ENCODE data around the gene NUP210L. TPM values are rescaled to one million over a fixed set of nuclear protein-coding genes. Genes with fewer than 3 reads are reported as not detected.

The NUP210L gene
- total and polyA plus RNA-seq, 2 experiments from 2014 or later: 0.10 TPM; not detected in 1

- Mint-ChIP-seq H3K36me3 (ENCODE audit: low read depth) (no peaks in the 10 kb centered on the region), H3K4me3 (no peak overlapping the region), H3K9me3 (peaks cover 3% of the 10 kb centered on the region; the same call in 2 of the 3 replicates), H3K27me3 (ENCODE audit: insufficient read depth, low read depth, poor library complexity) (no peaks in the 10 kb centered on the region), H3K27ac (no peak overlapping the region), H3K4me1 (no peaks in the 10 kb centered on the region)
- Histone ChIP-seq H3K9me2 (ENCODE audit: insufficient read depth) (no peaks in the 10 kb centered on the region), H2AFZ (no peak overlapping the region), H3K4me1 (ENCODE audit: insufficient read depth) (no peaks in the 10 kb centered on the region; the same call in 1 of the 2 replicates), H3K4me3 (no peak overlapping the region), H3F3A (replicated peaks; ENCODE audit: low read depth) (no peaks in the 10 kb centered on the region), H4K20me1 (replicated peaks; ENCODE audit: insufficient read depth) (no peaks in the 10 kb centered on the region), H3K27ac (ENCODE audit: low read depth) (no peak overlapping the region), H3K79me2 (replicated peaks; ENCODE audit: insufficient read depth) (no peaks in the 10 kb centered on the region), H3K27me3 (ENCODE audit: insufficient read depth) (no peaks in the 10 kb centered on the region), H3K4me2 (no peak overlapping the region), H3K36me3 (ENCODE audit: insufficient read depth) (no peaks in the 10 kb centered on the region)
- no peak for TF ChIP-seq EZH2phosphoT487 (IDR thresholded peaks at IDR 0.05; ENCODE audit: unreplicated experiment)
- no peak for TF ChIP-seq CREB1 (CRISPR knock-in tag; IDR thresholded peaks at IDR 0.05; ENCODE audit: low read depth)
- TF ChIP-seq ZNF331 (CRISPR knock-in tag; IDR thresholded peaks at IDR 0.05; ENCODE audit: low read depth): no peak
- no peak for TF ChIP-seq ZNF114 (CRISPR knock-in tag; IDR thresholded peaks at IDR 0.05)
- no peak for TF ChIP-seq STAT1 (IDR thresholded peaks at IDR 0.05; ENCODE audit: unreplicated experiment)
- TF ChIP-seq, protein P1, sequence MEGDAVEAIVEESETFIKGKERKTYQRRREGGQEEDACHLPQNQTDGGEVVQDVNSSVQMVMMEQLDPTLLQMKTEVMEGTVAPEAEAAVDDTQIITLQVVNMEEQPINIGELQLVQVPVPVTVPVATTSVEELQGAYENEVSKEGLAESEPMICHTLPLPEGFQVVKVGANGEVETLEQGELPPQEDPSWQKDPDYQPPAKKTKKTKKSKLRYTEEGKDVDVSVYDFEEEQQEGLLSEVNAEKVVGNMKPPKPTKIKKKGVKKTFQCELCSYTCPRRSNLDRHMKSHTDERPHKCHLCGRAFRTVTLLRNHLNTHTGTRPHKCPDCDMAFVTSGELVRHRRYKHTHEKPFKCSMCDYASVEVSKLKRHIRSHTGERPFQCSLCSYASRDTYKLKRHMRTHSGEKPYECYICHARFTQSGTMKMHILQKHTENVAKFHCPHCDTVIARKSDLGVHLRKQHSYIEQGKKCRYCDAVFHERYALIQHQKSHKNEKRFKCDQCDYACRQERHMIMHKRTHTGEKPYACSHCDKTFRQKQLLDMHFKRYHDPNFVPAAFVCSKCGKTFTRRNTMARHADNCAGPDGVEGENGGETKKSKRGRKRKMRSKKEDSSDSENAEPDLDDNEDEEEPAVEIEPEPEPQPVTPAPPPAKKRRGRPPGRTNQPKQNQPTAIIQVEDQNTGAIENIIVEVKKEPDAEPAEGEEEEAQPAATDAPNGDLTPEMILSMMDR (conservative IDR thresholded peaks at IDR 0.05; ENCODE audit: low read depth in 2 of 2): no peak
- no peak for DNase-seq (ENCODE audit: low spot score)
- no peak for ATAC-seq
Measured at GRCh38 chr1:154094411-154094810, 60.5 kb downstream of the NUP210L start.

- Histone ChIP-seq H3K4me2 (no peak overlapping the region), H3K27me3 (ENCODE audit: insufficient read depth) (no peaks in the 10 kb centered on the region), H3K27ac (ENCODE audit: low read depth) (no peak overlapping the region), H3K4me1 (ENCODE audit: insufficient read depth) (no peaks in the 10 kb centered on the region; the same call in 1 of the 2 replicates), H4K20me1 (replicated peaks; ENCODE audit: insufficient read depth) (no peaks in the 10 kb centered on the region), H3F3A (replicated peaks; ENCODE audit: low read depth) (no peaks in the 10 kb centered on the region), H3K9me2 (ENCODE audit: insufficient read depth) (no peaks in the 10 kb centered on the region), H3K4me3 (no peak overlapping the region), H2AFZ (no peak overlapping the region), H3K79me2 (replicated peaks; ENCODE audit: insufficient read depth) (no peaks in the 10 kb centered on the region), H3K36me3 (ENCODE audit: insufficient read depth) (no peaks in the 10 kb centered on the region)
- H3K27ac Mint-ChIP-seq: no peak overlapping the region
- no peaks in the 10 kb centered on the region for H3K36me3 Mint-ChIP-seq (ENCODE audit: low read depth)
- DNase-seq (ENCODE audit: low spot score) (no peak), ATAC-seq (no peak)
- peaks cover 3% of the 10 kb centered on the region; the same call in 2 of the 3 replicates for H3K9me3 Mint-ChIP-seq
- H3K4me1 Mint-ChIP-seq: no peaks in the 10 kb centered on the region
- no peaks in the 10 kb centered on the region for H3K27me3 Mint-ChIP-seq (ENCODE audit: insufficient read depth, low read depth, poor library complexity)
- H3K4me3 Mint-ChIP-seq: no peak overlapping the region
- TF ChIP-seq, protein P2, sequence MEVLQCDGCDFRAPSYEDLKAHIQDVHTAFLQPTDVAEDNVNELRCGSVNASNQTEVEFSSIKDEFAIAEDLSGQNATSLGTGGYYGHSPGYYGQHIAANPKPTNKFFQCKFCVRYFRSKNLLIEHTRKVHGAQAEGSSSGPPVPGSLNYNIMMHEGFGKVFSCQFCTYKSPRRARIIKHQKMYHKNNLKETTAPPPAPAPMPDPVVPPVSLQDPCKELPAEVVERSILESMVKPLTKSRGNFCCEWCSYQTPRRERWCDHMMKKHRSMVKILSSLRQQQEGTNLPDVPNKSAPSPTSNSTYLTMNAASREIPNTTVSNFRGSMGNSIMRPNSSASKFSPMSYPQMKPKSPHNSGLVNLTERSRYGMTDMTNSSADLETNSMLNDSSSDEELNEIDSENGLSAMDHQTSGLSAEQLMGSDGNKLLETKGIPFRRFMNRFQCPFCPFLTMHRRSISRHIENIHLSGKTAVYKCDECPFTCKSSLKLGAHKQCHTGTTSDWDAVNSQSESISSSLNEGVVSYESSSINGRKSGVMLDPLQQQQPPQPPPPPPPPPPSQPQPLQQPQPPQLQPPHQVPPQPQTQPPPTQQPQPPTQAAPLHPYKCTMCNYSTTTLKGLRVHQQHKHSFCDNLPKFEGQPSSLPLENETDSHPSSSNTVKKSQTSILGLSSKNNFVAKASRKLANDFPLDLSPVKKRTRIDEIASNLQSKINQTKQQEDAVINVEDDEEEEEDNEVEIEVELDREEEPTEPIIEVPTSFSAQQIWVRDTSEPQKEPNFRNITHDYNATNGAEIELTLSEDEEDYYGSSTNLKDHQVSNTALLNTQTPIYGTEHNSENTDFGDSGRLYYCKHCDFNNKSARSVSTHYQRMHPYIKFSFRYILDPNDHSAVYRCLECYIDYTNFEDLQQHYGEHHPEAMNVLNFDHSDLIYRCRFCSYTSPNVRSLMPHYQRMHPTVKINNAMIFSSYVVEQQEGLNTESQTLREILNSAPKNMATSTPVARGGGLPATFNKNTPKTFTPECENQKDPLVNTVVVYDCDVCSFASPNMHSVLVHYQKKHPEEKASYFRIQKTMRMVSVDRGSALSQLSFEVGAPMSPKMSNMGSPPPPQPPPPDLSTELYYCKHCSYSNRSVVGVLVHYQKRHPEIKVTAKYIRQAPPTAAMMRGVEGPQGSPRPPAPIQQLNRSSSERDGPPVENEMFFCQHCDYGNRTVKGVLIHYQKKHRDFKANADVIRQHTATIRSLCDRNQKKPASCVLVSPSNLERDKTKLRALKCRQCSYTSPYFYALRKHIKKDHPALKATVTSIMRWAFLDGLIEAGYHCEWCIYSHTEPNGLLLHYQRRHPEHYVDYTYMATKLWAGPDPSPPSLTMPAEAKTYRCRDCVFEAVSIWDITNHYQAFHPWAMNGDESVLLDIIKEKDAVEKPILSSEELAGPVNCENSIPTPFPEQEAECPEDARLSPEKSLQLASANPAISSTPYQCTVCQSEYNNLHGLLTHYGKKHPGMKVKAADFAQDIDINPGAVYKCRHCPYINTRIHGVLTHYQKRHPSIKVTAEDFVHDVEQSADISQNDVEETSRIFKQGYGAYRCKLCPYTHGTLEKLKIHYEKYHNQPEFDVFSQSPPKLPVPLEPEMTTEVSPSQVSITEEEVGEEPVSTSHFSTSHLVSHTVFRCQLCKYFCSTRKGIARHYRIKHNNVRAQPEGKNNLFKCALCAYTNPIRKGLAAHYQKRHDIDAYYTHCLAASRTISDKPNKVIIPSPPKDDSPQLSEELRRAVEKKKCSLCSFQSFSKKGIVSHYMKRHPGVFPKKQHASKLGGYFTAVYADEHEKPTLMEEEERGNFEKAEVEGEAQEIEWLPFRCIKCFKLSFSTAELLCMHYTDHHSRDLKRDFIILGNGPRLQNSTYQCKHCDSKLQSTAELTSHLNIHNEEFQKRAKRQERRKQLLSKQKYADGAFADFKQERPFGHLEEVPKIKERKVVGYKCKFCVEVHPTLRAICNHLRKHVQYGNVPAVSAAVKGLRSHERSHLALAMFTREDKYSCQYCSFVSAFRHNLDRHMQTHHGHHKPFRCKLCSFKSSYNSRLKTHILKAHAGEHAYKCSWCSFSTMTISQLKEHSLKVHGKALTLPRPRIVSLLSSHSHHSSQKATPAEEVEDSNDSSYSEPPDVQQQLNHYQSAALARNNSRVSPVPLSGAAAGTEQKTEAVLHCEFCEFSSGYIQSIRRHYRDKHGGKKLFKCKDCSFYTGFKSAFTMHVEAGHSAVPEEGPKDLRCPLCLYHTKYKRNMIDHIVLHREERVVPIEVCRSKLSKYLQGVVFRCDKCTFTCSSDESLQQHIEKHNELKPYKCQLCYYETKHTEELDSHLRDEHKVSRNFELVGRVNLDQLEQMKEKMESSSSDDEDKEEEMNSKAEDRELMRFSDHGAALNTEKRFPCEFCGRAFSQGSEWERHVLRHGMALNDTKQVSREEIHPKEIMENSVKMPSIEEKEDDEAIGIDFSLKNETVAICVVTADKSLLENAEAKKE (CRISPR knock-in tag; IDR thresholded peaks at IDR 0.05): no peak
- no peak for TF ChIP-seq ZNF331 (CRISPR knock-in tag; IDR thresholded peaks at IDR 0.05; ENCODE audit: low read depth)
- TF ChIP-seq EZH2 (IDR thresholded peaks at IDR 0.05; ENCODE audit: low read depth, unreplicated experiment): no peak
- TF ChIP-seq CREB1 (CRISPR knock-in tag; IDR thresholded peaks at IDR 0.05; ENCODE audit: low read depth): no peak
- TF ChIP-seq EZH2phosphoT487 (IDR thresholded peaks at IDR 0.05; ENCODE audit: unreplicated experiment): no peak
- no peak for TF ChIP-seq ZNF114 (CRISPR knock-in tag; IDR thresholded peaks at IDR 0.05)
- TF ChIP-seq STAT1 (IDR thresholded peaks at IDR 0.05; ENCODE audit: unreplicated experiment): no peak
- no peak for TF ChIP-seq POLR2AphosphoS5 (IDR thresholded peaks at IDR 0.05; ENCODE audit: low read depth)
- TF ChIP-seq, protein P1 (conservative IDR thresholded peaks at IDR 0.05; ENCODE audit: low read depth in 2 of 2): no peak
- TF ChIP-seq JUNB (IDR thresholded peaks at IDR 0.05; ENCODE audit: unreplicated experiment): no peak
Measured at GRCh38 chr1:154093699-154094098, 61.2 kb downstream of the NUP210L start.
